ENCODE measurements around the gene ZNF541. TPM values are rescaled to one million over a fixed set of nuclear protein-coding genes. Genes with fewer than 3 reads are reported as not detected.
A peak's percentile ranks its signal among the peaks of the same experiment; 100 is the strongest.
"Not testable (repeated sequence)": the region's sequence is repeated elsewhere in the genome, so short reads cannot be mapped to it uniquely, and the experiment has no call there.

The ZNF541 gene
- total RNA-seq, 2 experiments from 2014 or later: 0.11 to 0.14 TPM

DNA sequence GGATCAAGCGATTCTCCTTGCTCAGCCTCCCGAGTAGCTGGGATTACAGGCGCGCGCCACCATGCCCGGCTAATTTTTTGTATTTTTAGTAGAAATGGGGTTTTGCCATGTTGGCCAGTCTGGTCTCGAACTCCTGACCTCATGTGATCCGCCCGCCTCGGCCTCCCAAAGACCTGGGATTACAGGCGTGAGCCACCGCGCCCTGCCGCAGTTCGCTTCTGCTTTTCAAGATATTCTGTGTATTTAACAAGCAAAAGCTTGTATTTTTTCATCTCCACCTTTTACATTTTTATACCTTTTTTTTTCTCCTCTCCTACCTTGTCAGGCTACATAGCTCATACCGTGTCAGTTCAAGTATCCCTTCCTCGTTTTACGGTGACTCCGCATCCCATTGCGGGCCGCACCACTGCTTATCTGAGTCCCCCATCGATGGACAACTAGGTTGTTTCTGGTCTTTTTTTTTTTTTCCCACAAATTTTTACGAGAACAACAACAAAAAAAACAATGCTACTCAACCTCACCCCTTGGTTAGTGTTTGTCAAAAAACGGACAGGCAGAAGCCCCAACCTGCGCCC, 26.8 kb upstream of the ZNF541 start:
- H3K36me3 Mint-ChIP-seq (ENCODE audit: low read depth); DNase-seq; H3K27me3 Mint-ChIP-seq; ATAC-seq; H3K9me3 Mint-ChIP-seq (ENCODE audit: low read depth): not testable (repeated sequence)
- Mint-ChIP-seq H3K4me1 (peaks cover 31% of the 10 kb centered on the region), H3K27ac (peak overlapping the region; percentile 88), H3K4me3 (peak overlapping the region; percentile 79)
- CTCF ChIA-PET: interaction anchor here (0.7 to 2.5 kb wide), 3 partner anchors 11 to 86 kb away, joined by 3 to 7 read pairs (median 4); no protein-coding TSS in a partner anchor
- intact Hi-C loops (cut with DNase I, micrococcal nuclease): loop anchor here (1.0 to 10.0 kb wide), 13 partner anchors 9 to 725 kb away; partner anchors contain the start of genes DHX34 (in 2 of the 2), NAPA (in 2 of the 2), CCDC9 (in 1 of the 2) and EMP3 (in 1 of the 2)
- POLR2A ChIA-PET: interaction anchor here (0.7 to 1.7 kb wide), 4 partner anchors 9 to 1147 kb away, joined by 3 to 9 read pairs (median 4); partner anchors contain the start of genes BICRA, IZUMO1 and KPTN

DNA sequence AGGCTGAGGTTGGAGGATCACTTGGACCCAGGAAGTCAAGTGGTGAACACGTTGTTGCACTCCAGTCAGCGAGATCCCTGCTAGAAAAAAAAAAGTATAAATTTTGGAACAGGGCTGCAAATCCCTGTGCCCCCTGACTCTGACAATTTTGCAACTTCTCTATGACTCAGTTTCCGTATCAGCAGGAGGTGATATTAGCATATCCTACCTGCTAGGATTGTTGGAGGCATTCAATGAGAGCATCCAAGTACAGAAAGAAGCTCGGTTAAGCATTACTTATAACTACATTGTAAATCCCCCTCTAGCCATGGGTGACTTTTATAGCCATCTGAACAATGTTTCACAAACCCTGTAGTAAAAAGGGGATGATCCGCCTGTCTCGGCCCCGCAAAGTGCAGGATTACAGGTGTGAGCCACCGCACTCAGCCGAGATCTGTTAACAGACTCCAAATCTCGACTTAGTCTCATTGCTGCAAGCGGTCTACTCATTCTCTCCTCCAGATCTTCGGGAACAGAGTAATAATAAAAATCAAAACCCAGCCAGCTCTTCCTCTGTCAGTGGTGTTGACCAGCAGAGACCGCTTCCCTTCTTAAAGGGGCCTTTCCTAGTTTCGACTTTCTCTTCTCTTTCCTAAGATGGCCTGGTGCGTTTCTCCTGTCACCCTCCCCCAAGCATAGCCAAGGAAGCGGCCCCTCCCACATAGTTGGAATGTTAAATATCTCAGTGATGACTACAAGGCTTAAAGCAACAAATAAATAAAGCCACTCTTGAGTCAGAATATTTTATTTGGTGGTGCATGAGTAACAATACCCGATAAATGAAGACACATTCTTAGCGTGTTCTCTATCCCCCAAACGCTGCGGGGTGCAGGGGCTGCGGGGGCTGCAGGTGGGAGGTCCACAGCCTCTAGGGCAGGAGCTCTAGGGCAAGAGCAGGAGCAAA, 25.7 kb upstream of the ZNF541 start:
- ATAC-seq (no peak), DNase-seq (no peak)
- Mint-ChIP-seq H3K27me3 (no peaks in the 10 kb centered on the region), H3K27ac (peak overlapping the region; percentile 12), H3K36me3 (ENCODE audit: low read depth) (no peaks in the 10 kb centered on the region), H3K9me3 (ENCODE audit: low read depth) (no peaks in the 10 kb centered on the region), H3K4me3 (peak overlapping the region; percentile 79), H3K4me1 (peaks cover 23% of the 10 kb centered on the region)
- intact Hi-C loops (cut with DNase I, micrococcal nuclease): no loop called here
- ChIA-PET POLR2A (no interaction called here), CTCF (interaction anchor here (0.7 kb wide), 1 partner anchor 170 kb away, joined by 3 read pairs; no protein-coding TSS in a partner anchor)

DNA sequence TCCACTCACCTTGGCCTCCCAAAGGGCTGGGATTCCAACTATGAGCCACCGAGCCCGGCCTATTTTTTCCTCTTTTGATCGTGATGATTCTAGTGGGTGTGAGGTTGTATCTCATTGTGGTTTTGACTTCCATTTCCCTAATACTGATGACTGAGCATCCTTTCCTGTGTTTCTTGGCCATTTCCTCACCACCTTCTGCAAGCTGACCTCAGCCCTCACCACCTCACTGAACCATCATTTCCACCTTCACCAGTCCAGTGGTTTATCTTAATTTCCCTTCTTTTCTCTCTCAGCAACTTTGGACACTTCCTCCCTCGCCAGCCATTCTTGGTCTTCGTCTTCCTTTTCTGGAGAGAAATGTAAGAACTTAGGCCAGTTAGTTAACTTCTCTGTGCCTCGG, 23.0 kb upstream of the ZNF541 start:
- peaks cover 19% of the 10 kb centered on the region for H3K4me1 Mint-ChIP-seq
- ATAC-seq: no peak
- ChIA-PET CTCF (interaction anchor here (1.1 kb wide), 1 partner anchor 15 kb away, joined by 5 read pairs; no protein-coding TSS in a partner anchor), POLR2A (no interaction called here)
- no peak overlapping the region for H3K27ac Mint-ChIP-seq
- no peaks in the 10 kb centered on the region for H3K9me3 Mint-ChIP-seq (ENCODE audit: low read depth)
- intact Hi-C loops (cut with DNase I, micrococcal nuclease): no loop called here
- no peak overlapping the region for H3K4me3 Mint-ChIP-seq
- DNase-seq: no peak
- no peaks in the 10 kb centered on the region for H3K36me3 Mint-ChIP-seq (ENCODE audit: low read depth)
- H3K27me3 Mint-ChIP-seq: no peaks in the 10 kb centered on the region

DNA sequence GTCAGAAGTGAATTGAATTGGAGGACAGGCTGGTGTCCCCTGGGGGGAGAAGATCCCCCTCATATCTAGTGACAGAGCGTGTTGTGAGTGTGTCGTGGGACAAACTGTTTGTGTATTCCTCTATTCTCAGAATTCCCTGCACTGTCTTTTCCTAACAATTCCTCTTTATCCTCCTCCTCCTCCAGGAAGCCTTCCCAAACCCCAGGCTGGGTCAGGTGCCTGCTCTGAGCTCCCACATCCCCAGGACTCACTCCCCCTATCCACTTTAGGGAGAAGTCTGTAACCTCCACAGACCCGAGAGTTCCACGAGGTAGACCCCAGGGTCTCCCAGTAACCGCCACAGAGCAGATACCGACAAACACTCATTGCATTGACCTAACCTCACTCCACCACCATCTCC, 20.9 kb upstream of the ZNF541 start:
- H3K4me3 Mint-ChIP-seq: no peak overlapping the region
- POLR2A ChIA-PET: no interaction called here
- H3K4me1 Mint-ChIP-seq: peaks cover 8% of the 10 kb centered on the region
- intact Hi-C loops (cut with DNase I, micrococcal nuclease): no loop called here
- H3K36me3 Mint-ChIP-seq (ENCODE audit: low read depth): no peaks in the 10 kb centered on the region
- DNase-seq (no peak), ATAC-seq (no peak)
- no peaks in the 10 kb centered on the region for H3K27me3 Mint-ChIP-seq
- no peak overlapping the region for H3K27ac Mint-ChIP-seq
- CTCF ChIA-PET: no interaction called here
- H3K9me3 Mint-ChIP-seq (ENCODE audit: low read depth): no peaks in the 10 kb centered on the region

DNA sequence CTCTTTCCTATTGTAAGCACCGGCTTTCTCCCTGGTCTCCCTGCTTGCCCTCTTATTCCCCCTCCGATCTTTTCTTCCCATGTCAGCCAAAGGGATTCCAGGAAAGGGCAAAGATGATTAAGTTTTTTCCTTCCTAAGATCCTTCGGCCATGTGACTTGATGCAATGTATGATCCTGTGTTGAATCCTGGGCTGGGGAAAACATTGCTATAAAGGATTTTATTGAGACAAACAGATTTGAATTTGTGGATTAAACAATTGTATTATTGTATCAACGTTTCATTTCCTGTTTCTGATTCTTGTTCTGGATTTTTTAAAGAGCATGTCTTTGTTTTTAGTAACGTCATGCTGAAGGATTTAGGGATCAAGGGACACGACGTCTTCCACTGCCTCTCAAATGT, 16.9 kb upstream of the ZNF541 start:
- ATAC-seq (no peak), DNase-seq (no peak)
- POLR2A ChIA-PET: no interaction called here
- intact Hi-C loops (cut with DNase I, micrococcal nuclease): no loop called here
- no peaks in the 10 kb centered on the region for H3K27me3 Mint-ChIP-seq
- H3K4me1 Mint-ChIP-seq: no peaks in the 10 kb centered on the region
- CTCF ChIA-PET: interaction anchor here (0.6 kb wide), 1 partner anchor 16 kb away, joined by 3 read pairs; no protein-coding TSS in a partner anchor
- H3K27ac Mint-ChIP-seq: no peak overlapping the region
- H3K4me3 Mint-ChIP-seq: no peak overlapping the region
- H3K36me3 Mint-ChIP-seq (ENCODE audit: low read depth): no peaks in the 10 kb centered on the region
- H3K9me3 Mint-ChIP-seq (ENCODE audit: low read depth): peaks cover 5% of the 10 kb centered on the region

DNA sequence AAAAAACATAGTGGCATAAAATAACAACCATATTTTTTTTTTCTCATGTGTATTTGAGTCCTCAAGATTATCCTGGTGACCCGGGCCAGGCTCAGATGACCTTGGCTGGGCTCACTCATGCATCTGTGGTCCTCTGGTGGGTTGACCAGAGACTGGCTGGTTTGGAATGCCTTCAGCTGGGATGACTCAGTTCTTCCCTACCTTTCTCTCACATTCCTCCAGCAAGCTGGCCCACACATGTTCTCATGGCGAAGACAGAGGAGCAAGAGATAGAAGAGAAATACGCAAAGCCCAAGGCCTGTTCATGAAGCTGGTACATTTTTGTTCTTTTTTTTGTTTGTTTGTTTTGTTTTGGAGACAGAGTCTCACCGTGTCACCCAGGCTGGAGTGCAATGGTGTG, 14.3 kb upstream of the ZNF541 start:
- Mint-ChIP-seq H3K27ac (no peak overlapping the region), H3K27me3 (no peaks in the 10 kb centered on the region), H3K4me1 (peaks cover 4% of the 10 kb centered on the region), H3K9me3 (ENCODE audit: low read depth) (peaks cover 5% of the 10 kb centered on the region), H3K4me3 (no peak overlapping the region), H3K36me3 (ENCODE audit: low read depth) (no peaks in the 10 kb centered on the region)
- no peak for ATAC-seq
- intact Hi-C loops (cut with DNase I, micrococcal nuclease): no loop called here
- CTCF ChIA-PET: no interaction called here
- no peak for DNase-seq
- POLR2A ChIA-PET: interaction anchor here (1.4 kb wide), 1 partner anchor 14 kb away, joined by 4 read pairs; no protein-coding TSS in a partner anchor

DNA sequence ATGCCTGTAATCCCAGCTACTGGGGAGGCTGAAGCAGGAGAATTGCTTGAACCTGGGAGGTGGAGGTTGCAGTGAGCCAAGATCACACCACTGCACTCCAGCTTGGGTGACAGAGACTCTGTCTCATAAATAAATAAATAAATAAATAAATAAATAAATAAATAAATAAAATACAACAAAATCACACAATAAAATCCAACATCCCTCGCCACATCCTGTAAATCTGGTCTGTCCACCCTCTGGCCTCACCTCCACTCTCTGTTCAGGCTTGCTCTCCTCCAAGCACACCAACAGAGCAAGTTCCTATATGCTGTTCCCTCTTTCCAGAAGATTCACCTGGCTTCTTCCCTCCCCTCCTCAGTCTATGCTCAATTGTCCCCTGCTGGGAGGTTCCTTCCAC, 10.2 kb upstream of the ZNF541 start:
- POLR2A ChIA-PET; H3K27me3 Mint-ChIP-seq; H3K4me3 Mint-ChIP-seq; DNase-seq; H3K9me3 Mint-ChIP-seq (ENCODE audit: low read depth); H3K27ac Mint-ChIP-seq; intact Hi-C loops (cut with DNase I, micrococcal nuclease); H3K36me3 Mint-ChIP-seq (ENCODE audit: low read depth); ATAC-seq: not testable (repeated sequence)
- H3K4me1 Mint-ChIP-seq: peaks cover 26% of the 10 kb centered on the region
- CTCF ChIA-PET: interaction anchor here (0.7 to 1.1 kb wide), 2 partner anchors 43 to 129 kb away, joined by 3 to 4 read pairs; no protein-coding TSS in a partner anchor

DNA sequence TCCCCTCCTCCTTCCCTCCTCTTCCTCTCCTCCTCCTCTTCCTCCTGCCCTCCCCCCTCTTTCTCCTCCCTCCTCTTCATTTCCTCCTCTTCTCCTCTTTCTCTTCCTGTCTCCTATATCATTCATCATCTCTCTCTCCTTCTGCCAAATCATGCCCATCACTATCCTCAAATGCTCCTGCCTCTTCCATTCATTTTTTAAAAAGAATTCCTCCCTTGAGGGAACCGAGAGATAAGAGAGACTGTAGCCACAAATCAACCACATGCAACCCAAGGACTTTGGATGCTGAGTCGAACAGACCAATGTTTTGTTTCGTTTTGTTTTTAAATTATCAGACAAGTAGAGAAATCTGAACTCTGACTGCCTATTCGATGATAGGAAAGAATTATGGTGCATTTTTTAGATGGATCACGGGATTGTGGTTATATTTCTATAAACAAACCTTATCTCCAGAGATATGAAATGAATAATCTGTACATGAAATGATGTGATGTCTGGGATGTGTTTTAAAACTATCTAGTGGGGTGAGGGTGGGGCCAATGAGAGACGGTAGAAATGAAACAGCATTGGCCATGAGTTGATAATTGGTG, 9.5 kb upstream of the ZNF541 start:
- Mint-ChIP-seq H3K27ac (peak overlapping the region; percentile 73), H3K27me3 (no peaks in the 10 kb centered on the region), H3K4me1 (peaks cover 33% of the 10 kb centered on the region), H3K4me3 (no peak overlapping the region), H3K9me3 (ENCODE audit: low read depth) (peaks cover 5% of the 10 kb centered on the region), H3K36me3 (ENCODE audit: low read depth) (no peaks in the 10 kb centered on the region)
- DNase-seq (no peak), ATAC-seq (peak; percentile 39)
- POLR2A ChIA-PET: no interaction called here
- intact Hi-C loops (cut with DNase I, micrococcal nuclease): no loop called here
- CTCF ChIA-PET: no interaction called here

DNA sequence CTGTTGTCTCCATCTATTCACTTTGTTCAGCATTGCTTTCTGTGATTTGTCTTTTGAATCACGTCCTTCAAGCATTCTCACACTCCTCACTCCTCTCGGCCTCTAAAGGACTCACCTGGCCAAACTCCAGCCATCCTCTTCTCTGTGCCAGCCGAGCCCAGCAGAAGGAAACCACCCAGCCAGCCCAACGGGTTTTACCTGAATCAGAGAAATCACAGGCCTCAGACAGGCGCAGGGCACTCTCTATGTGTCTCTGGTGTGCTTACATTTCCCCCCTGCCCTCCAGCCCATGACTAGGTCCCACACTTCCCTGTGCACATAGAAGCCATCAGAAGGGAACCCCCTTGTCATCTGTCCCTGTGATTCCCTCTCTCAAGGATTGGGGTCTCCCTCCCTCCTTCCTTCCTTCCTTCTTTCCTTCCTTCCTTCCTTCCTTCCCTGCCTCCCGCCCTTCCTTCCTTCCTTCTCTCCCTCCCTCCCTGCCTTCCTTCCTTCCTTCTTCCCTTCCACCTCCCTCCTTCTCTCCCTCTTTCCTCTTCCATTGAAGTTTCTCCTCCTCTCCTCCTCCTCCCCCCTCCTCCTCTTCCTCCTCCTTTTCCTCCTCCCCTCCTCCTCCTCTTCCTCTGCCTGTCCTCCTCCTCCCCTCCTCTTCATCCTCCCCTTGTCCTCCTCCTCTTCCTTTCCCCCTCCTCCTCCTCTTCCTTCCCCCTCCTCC, 8.8 kb upstream of the ZNF541 start:
- Mint-ChIP-seq H3K4me3 (no peak overlapping the region), H3K27me3 (no peaks in the 10 kb centered on the region), H3K4me1 (peaks cover 38% of the 10 kb centered on the region), H3K27ac (peak overlapping the region; percentile 61), H3K36me3 (ENCODE audit: low read depth) (no peaks in the 10 kb centered on the region), H3K9me3 (ENCODE audit: low read depth) (peaks cover 5% of the 10 kb centered on the region)
- POLR2A ChIA-PET: no interaction called here
- intact Hi-C loops (cut with DNase I, micrococcal nuclease): no loop called here
- CTCF ChIA-PET: no interaction called here
- peak; percentile 23 for DNase-seq
- ATAC-seq: no peak

DNA sequence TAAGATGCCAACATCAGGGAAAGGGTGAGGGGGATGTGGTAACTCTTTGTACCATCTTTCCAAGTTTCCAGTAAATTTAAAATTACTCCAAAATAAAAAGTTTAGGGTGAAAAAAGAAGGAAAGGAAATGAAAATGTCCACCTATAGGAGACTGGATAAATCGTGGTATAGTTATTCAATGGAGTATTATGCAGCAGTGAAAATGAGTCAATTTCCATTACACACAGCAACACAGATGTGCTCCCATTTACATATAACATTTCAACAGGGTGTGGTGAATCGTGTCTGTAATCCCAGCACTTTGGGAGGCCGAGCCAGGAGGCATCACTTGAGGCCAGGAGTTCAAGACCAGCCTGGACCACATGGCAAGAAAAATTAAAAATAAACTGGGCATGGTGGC, 7.4 kb upstream of the ZNF541 start:
- DNase-seq (no peak), ATAC-seq (no peak)
- Mint-ChIP-seq H3K4me1 (peaks cover 44% of the 10 kb centered on the region), H3K4me3 (no peak overlapping the region), H3K27me3 (no peaks in the 10 kb centered on the region), H3K36me3 (ENCODE audit: low read depth) (no peaks in the 10 kb centered on the region), H3K27ac (no peak overlapping the region), H3K9me3 (ENCODE audit: low read depth) (no peaks in the 10 kb centered on the region)
- ChIA-PET POLR2A (no interaction called here), CTCF (interaction anchor here (1.0 kb wide), 1 partner anchor 16 kb away, joined by 5 read pairs; no protein-coding TSS in a partner anchor)
- intact Hi-C loops (cut with DNase I, micrococcal nuclease): no loop called here

DNA sequence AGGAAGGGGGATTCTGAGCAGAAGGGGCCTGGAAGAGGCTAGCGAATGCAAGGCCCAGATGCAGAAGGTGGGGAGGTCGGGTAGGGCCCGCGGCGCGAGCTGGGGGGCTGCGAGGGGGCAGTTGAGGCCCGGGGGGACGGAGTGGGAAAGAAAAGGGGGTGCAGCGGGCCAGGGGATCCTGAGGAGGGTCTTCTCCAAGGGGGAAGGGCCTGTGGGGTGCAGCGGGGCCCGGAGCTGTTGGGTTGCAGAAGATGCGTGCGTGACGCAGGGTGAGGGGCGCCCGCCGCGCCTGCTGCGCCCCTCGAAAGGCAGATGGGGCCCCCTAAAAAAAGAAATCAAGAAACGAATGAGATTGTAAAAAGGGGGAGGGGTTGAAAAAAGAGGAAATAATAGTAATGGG, 313 bp downstream of the ZNF541 start:
- DNase-seq (no peak), ATAC-seq (no peak)
- Mint-ChIP-seq H3K9me3 (ENCODE audit: low read depth) (no peaks in the 10 kb centered on the region), H3K4me3 (no peak overlapping the region), H3K4me1 (peaks cover 20% of the 10 kb centered on the region), H3K36me3 (ENCODE audit: low read depth) (no peaks in the 10 kb centered on the region), H3K27me3 (peaks cover 4% of the 10 kb centered on the region), H3K27ac (no peak overlapping the region)
- intact Hi-C loops (cut with DNase I, micrococcal nuclease): loop anchor here in 1 of 2 experiments (1.0 kb wide), 2 partner anchors 28 to 223 kb away; partner anchors contain the start of gene DHX34
- POLR2A ChIA-PET: no interaction called here
- CTCF ChIA-PET: no interaction called here
